Neuronal stem cell (in vitro differentiated cells): ENCODE results near the gene FAM50A.
A peak's percentile ranks its signal among the peaks of the same experiment; 100 is the strongest.

ENCODE experiments used
- DNase-seq: peaks from one replicate; pipeline ENCODE4 v3.0.0-alpha.2; 2013; ENCODE audit warnings: low spot score
- H2AFZ ChIP-seq: one replicate; pipeline ENCODE4 v1.6.1; 2013; ENCODE audit warnings: mild to moderate bottlenecking, low read length, inconsistent platforms
- H2AK5ac ChIP-seq: 2 replicates; pipeline ENCODE4 v1.6.1; 2013; ENCODE audit warnings: low read depth, mild to moderate bottlenecking, inconsistent platforms, low read length, moderate library complexity, mixed read lengths
- H2BK120ac ChIP-seq: 2 replicates; pipeline ENCODE4 v1.6.1; 2013; ENCODE audit warnings: low read depth, mild to moderate bottlenecking, inconsistent platforms, low read length, moderate library complexity, mixed read lengths
- H2BK12ac ChIP-seq: one replicate; pipeline ENCODE4 v1.6.1; 2013; ENCODE audit warnings: low read length, inconsistent platforms
- H2BK15ac ChIP-seq: 2 replicates; pipeline ENCODE4 v1.6.1; 2013; ENCODE audit warnings: mild to moderate bottlenecking, low read length, inconsistent platforms, mixed read lengths
- H2BK5ac ChIP-seq: one replicate; pipeline ENCODE4 v1.6.1; 2013; ENCODE audit warnings: inconsistent platforms, mild to moderate bottlenecking, low read length, moderate library complexity
- H3K14ac ChIP-seq: one replicate; pipeline ENCODE4 v1.6.1; 2013; ENCODE audit warnings: low read length, inconsistent platforms
- H3K18ac ChIP-seq: 2 replicates; pipeline ENCODE4 v1.6.1; 2013; ENCODE audit warnings: low read length, inconsistent platforms
- H3K23ac ChIP-seq: 2 replicates; pipeline ENCODE4 v1.6.1; 2013; ENCODE audit warnings: low read depth, mild to moderate bottlenecking, mixed read lengths, low read length, inconsistent platforms; ENCODE audit not compliant: poor library complexity
- H3K27ac ChIP-seq: replicated peaks from 3 replicates; pipeline ENCODE4 v1.5.1; 2013; ENCODE audit warnings: low read length, inconsistent platforms
- H3K27me3 ChIP-seq, 3 experiments: 2 replicates each; pipeline ENCODE4 v1.6.1; 2013; ENCODE audit warnings: low read length in 3 of 3, mild to moderate bottlenecking in 2 of 3, inconsistent platforms in 1 of 3, low read depth in 1 of 3, mixed read lengths in 1 of 3, moderate library complexity in 1 of 3; ENCODE audit not compliant: control insufficient read depth in 3 of 3, insufficient read depth in 3 of 3
- H3K36me3 ChIP-seq, 2 donors: replicated peaks in 1 of 2; 2 replicates each; pipeline ENCODE4 v1.6.1; 2013; ENCODE audit warnings: low read length in 2 of 2; ENCODE audit not compliant: control insufficient read depth in 2 of 2, insufficient read depth in 2 of 2
- H3K4ac ChIP-seq: 2 replicates; pipeline ENCODE4 v1.6.1; 2013; ENCODE audit warnings: inconsistent platforms, mild to moderate bottlenecking, low read length, moderate library complexity
- H3K4me1 ChIP-seq, 2 donors: 1 replicate in 1 of 2; 2 replicates in 1 of 2; pipeline ENCODE4 v1.6.1; 2013; ENCODE audit warnings: low read length in 2 of 2, low read depth in 1 of 2; ENCODE audit not compliant: control insufficient read depth in 2 of 2, insufficient read depth in 1 of 2
- H3K4me2 ChIP-seq: one replicate; pipeline ENCODE4 v1.6.1; 2013; ENCODE audit warnings: mild to moderate bottlenecking, low read length, inconsistent platforms; ENCODE audit not compliant: insufficient read depth, poor library complexity, severe bottlenecking
- H3K4me3 ChIP-seq, 2 donors: 2 replicates each; pipeline ENCODE4 v1.5.1; 2013; ENCODE audit warnings: low read length in 2 of 2, mild to moderate bottlenecking in 2 of 2, inconsistent platforms in 1 of 2, moderate library complexity in 1 of 2
- H3K79me1 ChIP-seq: one replicate; pipeline ENCODE4 v1.6.1; 2013; ENCODE audit warnings: low read depth, mild to moderate bottlenecking, inconsistent platforms, low read length, moderate library complexity
- H3K9ac ChIP-seq: one replicate; pipeline ENCODE4 v1.6.1; 2013; ENCODE audit warnings: mild to moderate bottlenecking, low read depth, low read length, inconsistent platforms; ENCODE audit not compliant: poor library complexity
- H3K9me3 ChIP-seq, 2 donors: replicated peaks in 1 of 2; 2 replicates each; pipeline versions ENCODE3 to v1.6.1; 2013; ENCODE audit warnings: low read length in 2 of 2, mild to moderate bottlenecking in 2 of 2, inconsistent platforms in 1 of 2, low read depth in 1 of 2, mixed read lengths in 1 of 2, moderate library complexity in 1 of 2; ENCODE audit not compliant: control insufficient read depth in 2 of 2, insufficient read depth in 1 of 2
- H4K8ac ChIP-seq: one replicate; pipeline ENCODE4 v1.6.1; 2013; ENCODE audit warnings: low read depth, mild to moderate bottlenecking, inconsistent platforms, low read length, moderate library complexity
- H4K91ac ChIP-seq: one replicate; pipeline ENCODE4 v1.6.1; 2013; ENCODE audit warnings: low read length, low read depth, mild to moderate bottlenecking, inconsistent platforms; ENCODE audit not compliant: poor library complexity
- WGBS, 2 donors: extraction: QIAGEN DNeasy Blood & Tissue Kit; methylation state at CpG; one replicate each; pipeline ENCODE4 v1.1.7; 2013; ENCODE audit warnings: missing lambda C conversion rate in 2 of 2, mixed read lengths in 1 of 2; ENCODE audit not compliant: insufficient read length in 2 of 2, insufficient replicate concordance in 1 of 2; ENCODE audit errors: extremely low coverage in 2 of 2; 5-methylcytosine and 5-hydroxymethylcytosine counted together

Gene FAM50A

DNA sequence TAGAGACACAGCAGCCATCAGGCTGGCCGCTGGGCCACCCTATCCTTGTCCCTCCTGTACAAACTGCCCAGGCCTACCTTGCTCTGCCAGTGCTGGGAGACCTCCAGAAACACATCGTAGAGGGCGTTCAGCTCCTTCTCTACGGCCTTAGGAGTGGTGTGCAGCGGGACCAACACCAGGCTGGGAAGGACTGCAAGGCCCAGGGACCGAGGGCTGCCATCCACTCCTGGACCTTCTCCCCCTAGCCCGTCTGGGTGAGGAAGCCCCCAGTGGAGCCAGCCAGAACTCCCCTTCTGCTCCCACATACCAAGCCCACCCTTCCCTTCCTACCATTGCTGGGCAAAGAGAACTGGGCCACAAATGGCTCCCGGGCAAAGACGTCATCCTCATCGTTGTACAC lies 40.7 kb upstream of the FAM50A start:
- Histone ChIP-seq H3K4me3 (no peak overlapping the region), H3K27me3 (no peaks in the 10 kb centered on the region), H3K18ac (no peak overlapping the region), H2BK5ac (no peak overlapping the region), H3K36me3 (peaks cover 18 to 27% of the 10 kb centered on the region in 2 donors), H3K14ac (no peak overlapping the region), H3K4me1 (peaks cover 4 to 6% of the 10 kb centered on the region in 2 donors), H3K4me2 (no peak overlapping the region), H2BK120ac (no peak overlapping the region), H2BK12ac (no peak overlapping the region), H4K91ac (no peak overlapping the region), H2AFZ (no peak overlapping the region), H3K9me3 (no peaks in the 10 kb centered on the region), H3K23ac (no peak overlapping the region), H3K9ac (no peak overlapping the region), H3K79me1 (peaks cover 2% of the 10 kb centered on the region), H2BK15ac (no peak overlapping the region), H3K4ac (no peak overlapping the region), H4K8ac (no peak overlapping the region), H3K27ac (no peak overlapping the region), H2AK5ac (no peak overlapping the region)
- DNase-seq: no peak
- no CpG with 5 or more reads among the region's 10 CpGs for WGBS, 2 donors

DNA sequence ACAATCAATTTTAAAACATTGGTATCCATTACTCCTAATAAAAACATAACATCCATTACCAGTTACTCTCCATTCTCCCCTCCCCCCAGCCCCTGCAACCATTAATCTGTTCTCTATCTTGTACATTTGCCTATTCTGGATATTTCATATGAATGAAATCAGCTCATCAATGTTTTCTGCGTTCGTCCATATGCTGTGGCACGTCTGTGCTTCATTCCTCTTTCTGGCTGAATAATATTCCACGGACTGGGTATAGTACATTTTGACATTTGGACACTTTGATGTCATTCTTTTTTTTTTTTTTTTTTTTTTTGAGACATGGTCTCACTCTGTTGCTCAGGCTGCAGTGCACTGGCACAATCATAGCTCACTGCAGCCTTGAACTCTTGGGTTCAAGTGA lies 40.1 kb upstream of the FAM50A start:
- Histone ChIP-seq H2AFZ (no peak overlapping the region), H2AK5ac (no peak overlapping the region), H3K4me3 (no peak overlapping the region), H4K91ac (no peak overlapping the region), H3K79me1 (no peaks in the 10 kb centered on the region), H2BK120ac (no peak overlapping the region), H3K9me3 (no peaks in the 10 kb centered on the region), H3K4me1 (peaks cover 4 to 8% of the 10 kb centered on the region in 2 donors), H2BK12ac (no peak overlapping the region), H4K8ac (no peak overlapping the region), H3K23ac (no peak overlapping the region), H3K18ac (no peak overlapping the region), H3K27me3 (no peaks in the 10 kb centered on the region), H3K27ac (no peak overlapping the region), H3K4ac (no peak overlapping the region), H3K36me3 (peaks cover 18 to 26% of the 10 kb centered on the region in 2 donors), H3K14ac (no peak overlapping the region), H3K9ac (no peak overlapping the region), H2BK5ac (no peak overlapping the region), H3K4me2 (no peak overlapping the region), H2BK15ac (no peak overlapping the region)
- no CpG with 5 or more reads among the region's 4 CpGs for WGBS, 2 donors
- no peak for DNase-seq

DNA sequence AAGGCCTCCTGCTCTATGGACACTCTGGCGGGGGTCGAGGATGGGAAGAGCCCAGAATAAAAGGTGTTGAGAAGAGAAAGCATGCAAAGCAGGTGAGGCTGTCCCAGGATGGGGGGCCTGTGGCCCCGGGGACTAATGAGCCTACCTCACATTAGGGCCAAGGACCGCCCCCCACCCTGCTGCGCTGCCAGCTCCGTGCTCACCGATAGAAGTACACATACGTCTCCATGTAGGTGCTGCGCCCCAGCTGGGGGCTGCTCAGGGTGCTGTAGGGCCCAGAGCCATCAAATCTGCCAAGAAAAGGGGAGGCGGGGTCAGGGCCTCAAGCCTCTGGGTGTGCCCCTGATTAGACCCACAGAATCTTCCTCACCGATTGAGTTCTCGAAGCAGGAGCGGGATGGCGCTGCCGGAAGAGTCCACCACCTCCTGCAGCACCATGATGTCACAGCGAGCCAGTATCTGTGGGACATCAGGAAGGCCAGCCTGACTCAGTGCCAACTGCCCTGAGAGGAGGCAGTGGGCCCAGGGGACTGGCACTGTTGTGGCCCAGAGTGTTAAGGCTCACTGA lies 39.2 kb upstream of the FAM50A start:
- Histone ChIP-seq H3K14ac (no peak overlapping the region), H4K8ac (no peak overlapping the region), H3K4me1 (peaks cover 0 to 7% of the 10 kb centered on the region in 2 donors), H3K36me3 (peaks cover 11 to 17% of the 10 kb centered on the region in 2 donors), H2BK15ac (no peak overlapping the region), H2AFZ (no peak overlapping the region), H2AK5ac (no peak overlapping the region), H3K27ac (no peak overlapping the region), H3K9me3 (no peaks in the 10 kb centered on the region), H3K23ac (no peak overlapping the region), H4K91ac (no peak overlapping the region), H2BK12ac (no peak overlapping the region), H3K9ac (no peak overlapping the region), H3K27me3 (no peaks in the 10 kb centered on the region), H3K4me3 (no peak overlapping the region), H2BK120ac (no peak overlapping the region), H3K18ac (no peak overlapping the region), H3K4me2 (no peak overlapping the region), H3K4ac (no peak overlapping the region), H2BK5ac (no peak overlapping the region), H3K79me1 (no peaks in the 10 kb centered on the region)
- WGBS, 2 donors: no CpG with 5 or more reads among the region's 16 CpGs
- DNase-seq: no peak

GRCh38 chrX:154408659-154409221 lies 35.2 kb upstream of the FAM50A start:
- peak overlapping the region; percentile 49 for H2BK12ac ChIP-seq
- H3K4ac ChIP-seq: no peak overlapping the region
- H2AFZ ChIP-seq: no peak overlapping the region
- no peak overlapping the region for H2BK5ac ChIP-seq
- H3K27ac ChIP-seq: peak overlapping the region; percentile 26
- peaks cover 0 to 9% of the 10 kb centered on the region in 2 donors for H3K4me1 ChIP-seq
- no peak overlapping the region for H3K14ac ChIP-seq
- H3K9ac ChIP-seq: peak overlapping the region; percentile 3
- no peaks in the 10 kb centered on the region for H3K9me3 ChIP-seq
- peak overlapping the region; percentile 27 for H3K18ac ChIP-seq
- no peak overlapping the region for H3K23ac ChIP-seq
- no peak overlapping the region for H2BK120ac ChIP-seq
- no peak overlapping the region for H3K4me3 ChIP-seq
- no peak overlapping the region for H4K91ac ChIP-seq
- H2BK15ac ChIP-seq: no peak overlapping the region
- no peak for DNase-seq
- H4K8ac ChIP-seq: no peak overlapping the region
- H3K36me3 ChIP-seq: peaks cover 5 to 8% of the 10 kb centered on the region in 2 donors
- no peaks in the 10 kb centered on the region for H3K27me3 ChIP-seq
- WGBS, 2 donors: no CpG with 5 or more reads among the region's 10 CpGs
- no peaks in the 10 kb centered on the region for H3K79me1 ChIP-seq
- H2AK5ac ChIP-seq: no peak overlapping the region
- H3K4me2 ChIP-seq: peak overlapping the region; percentile 14
